Heart right ventricle (tissue), 16 donors: ENCODE measurements around the gene UBAP2L. TPM values are rescaled to one million over a fixed set of nuclear protein-coding genes. Genes with fewer than 3 reads are reported as not detected.

Experiments used
- ATAC-seq, 8 donors: fragments of 200-7000 bp; cut with Tn5 transposase; one replicate each; pipeline ENCODE4 v1.9.1; 2020; ENCODE audit warnings: mild to moderate bottlenecking in 8 of 8, moderate library complexity in 8 of 8, moderate number of reproducible peaks in 1 of 8
- DNase-seq, 2 donors: peaks; one replicate each; pipeline ENCODE4 v3.0.0-alpha.2; 2020
- H3K27ac ChIP-seq, 10 donors: fragments of 200-600 bp; sonication (generic) in 2 of 10; one replicate each; pipeline versions ENCODE4 v1.5.0 to v1.8.0; 2020 to 2022; ENCODE audit warnings: mild to moderate bottlenecking in 3 of 10
- H3K27me3 ChIP-seq, 7 donors: fragments of 200-600 bp; one replicate each; pipeline ENCODE4 v1.8.0; 2021 to 2022; ENCODE audit warnings: mild to moderate bottlenecking in 2 of 7
- H3K36me3 ChIP-seq, 9 donors: fragments of 200-600 bp; sonication (generic) in 1 of 9; one replicate each; pipeline versions ENCODE4 v1.5.0 to v1.8.0; 2020 to 2022; ENCODE audit warnings: mild to moderate bottlenecking in 2 of 9
- H3K4me1 ChIP-seq, 9 donors: fragments of 200-600 bp; sonication (generic) in 1 of 9; one replicate each; pipeline versions ENCODE4 v1.5.0 to v1.8.0; 2020 to 2022; ENCODE audit warnings: mild to moderate bottlenecking in 4 of 9
- H3K4me3 ChIP-seq, 10 donors: fragments of 200-600 bp; sonication (generic) in 2 of 10; one replicate each; pipeline versions ENCODE4 v1.5.0 to v1.8.0; 2020 to 2022; ENCODE audit warnings: mild to moderate bottlenecking in 7 of 10, moderate library complexity in 2 of 10
- H3K9me3 ChIP-seq, 11 donors: fragments of 200-600 bp in 10 of 11; sonication (generic) in 2 of 11; one replicate each; pipeline versions ENCODE4 v1.5.0 to v1.8.0; 2013 to 2022; ENCODE audit warnings: mild to moderate bottlenecking in 2 of 11, control low read depth in 1 of 11, moderate library complexity in 1 of 11
- CTCF ChIP-seq, 9 donors: fragments of 200-600 bp; sonication (generic) in 2 of 9; IDR thresholded peaks; one replicate each; pipeline versions ENCODE4 v1.5.0 to v1.8.0; 2021 to 2022; ENCODE audit warnings: antibody characterized with exemption in 9 of 9, mild to moderate bottlenecking in 5 of 9, moderate library complexity in 1 of 9
- WGBS, 2 donors: extraction: QIAGEN DNeasy Blood & Tissue Kit; methylation state at CpG; one replicate each; pipeline ENCODE4 v1.1.7; 2013; ENCODE audit warnings: inconsistent platforms in 1 of 2; 5-methylcytosine and 5-hydroxymethylcytosine counted together
- intact Hi-C, 10 donors: fragments of 100-400 bp; cut with DNase I; formaldehyde crosslinking; loops; one replicate each; pipeline versions ENCODE4 v1.11.1 to v1.14.2; 2022
- polyA plus RNA-seq, 2 donors: library from polyadenylated mRNA; stranded (reverse); fragments of 200-250 nt; gene quantifications; one replicate each; pipeline ENCODE4 v1.2.3, GENCODE V29; 2013
- total RNA-seq, 10 donors: library from RNA; stranded (reverse); fragmentation: NEBNext Ultra II Directional in 3 of 10; extraction: Animal tissue kit (Norgen Biotek cat#: 25700) in 3 of 10; gene quantifications; one replicate each; pipeline versions ENCODE4 v1.2.1 to v1.2.4, GENCODE V29; 2021 to 2023
- donor health status: Arrhythmogenic right ventricular cardiomyopathy.
- donor health status: ischemic (EF 13 %, LVEDD 7.1; RV severe dilation, severe dysfunction).
- donor health status: healthy with polysubstance abuse.
- donor health status: DM: no; HTN: yes; CAD: no.
- donor health status: DM: no; HTN: no; CAD: no.
- donor health status: ischemic (EF 25% LVEDD 6.9; RV normal size, moderate dysfunction).
- donor health status: ischemic (EF 25% LVEDD 5.7; RV mildly dilated, moderate dysfunction).
- donor health status: healthy.
- donor health status: DM: yes; HTN: yes; CAD: no.
- donor health status: Ischemic cardiomyopathy.
- donor health status: ischemic (EF 35%, LVEDD 5.7; RV mildly dilated, moderate dysfunction).
- donor health status: nonischemic (EF 11% LVEDD 7.7; RV severe dilation, severe dysfunction).
- donor health status: DM: yes; HTN: yes; CAD: no.
- donor health status: PGD.
- donor health status: ischemic (EF 29% LVEDD 5.4; RV normal size, mild dysfunction).
- donor health status: nonischemic (EF 23%, LVEDD 6.1; RV moderate dilation, normal function).

Gene UBAP2L
- total and polyA plus RNA-seq, 12 donors, result 55.2 to 135 (median 107) TPM

- TF ChIP-seq CTCF (IDR thresholded peaks at IDR 0.05), result no peak
- Histone ChIP-seq H3K4me1 (peaks cover 17 to 77% (median 70%) of the 10 kb centered on the region in 9 donors), H3K27me3 (no peaks in the 10 kb centered on the region), H3K4me3 (peak overlapping the region in 4 of 10 donors; percentile 1 to 82 (median 78)), H3K27ac (peak overlapping the region in 3 of 10 donors; percentile 42 to 93 (median 74)), H3K36me3 (peaks cover 0 to 35% (median 12%) of the 10 kb centered on the region in 9 donors), H3K9me3 (no peaks in the 10 kb centered on the region)
- ATAC-seq (no peak), DNase-seq (no peak)
- intact Hi-C loops, result loop anchor here in 4 of 10 donors (5.0 to 10.0 kb wide), 4 partner anchors 42 to 188 kb away; partner anchors contain the start of genes RPS27 (in 2 of the 4) and UBAP2L (in 1 of the 4)
- 75 to 82% methylated on average over 3 of the region's 3 CpGs for WGBS, 2 donors
Measured at GRCh38 chr1:154179946-154180687, 40.6 kb upstream of the UBAP2L start.

GRCh38 chr1:154181944-154182343 is 38.8 kb upstream of the UBAP2L start:
- H3K36me3 ChIP-seq, result peaks cover 0 to 22% (median 4%) of the 10 kb centered on the region in 9 donors
- ATAC-seq (no peak), DNase-seq (no peak)
- H3K27me3 ChIP-seq, result no peaks in the 10 kb centered on the region
- no peak for TF ChIP-seq CTCF (IDR thresholded peaks at IDR 0.05)
- peaks cover 15 to 61% (median 57%) of the 10 kb centered on the region in 9 donors for H3K4me1 ChIP-seq
- intact Hi-C loops, result loop anchor here in 5 of 10 donors (2.0 to 10.0 kb wide), 5 partner anchors 37 to 187 kb away; partner anchors contain the start of genes UBAP2L (in 2 of the 5) and RPS27 (in 1 of the 5)
- H3K4me3 ChIP-seq, result peak overlapping the region; percentile 66 to 95 (median 80)
- H3K9me3 ChIP-seq, result no peaks in the 10 kb centered on the region
- WGBS, 2 donors, result 0 to 1% methylated on average over 6 of the region's 6 CpGs
- H3K27ac ChIP-seq, result peak overlapping the region in 9 of 10 donors; percentile 85 to 95 (median 90)

GRCh38 chr1:154182344-154183045 is 38.3 kb upstream of the UBAP2L start:
- ATAC-seq (peak; percentile 61 to 83 (median 73)), DNase-seq (peak; percentile 67 to 74)
- intact Hi-C loops, result loop anchor here in 5 of 10 donors (1.0 to 10.0 kb wide), 6 partner anchors 36 to 188 kb away; partner anchors contain the start of genes UBAP2L (in 2 of the 5), HAX1 (in 1 of the 5) and RPS27 (in 1 of the 5)
- Histone ChIP-seq H3K4me3 (peak overlapping the region; percentile 66 to 95 (median 80)), H3K9me3 (no peaks in the 10 kb centered on the region), H3K4me1 (peaks cover 12 to 55% (median 51%) of the 10 kb centered on the region in 9 donors), H3K36me3 (peaks cover 0 to 22% (median 4%) of the 10 kb centered on the region in 9 donors), H3K27me3 (no peaks in the 10 kb centered on the region), H3K27ac (peak overlapping the region; percentile 26 to 95 (median 89))
- WGBS, 2 donors, result 0 to 1% methylated on average over 35 of the region's 35 CpGs
- TF ChIP-seq CTCF (IDR thresholded peaks at IDR 0.05), result no peak
